BE2C (cell line): Measurements from ENCODE around the gene MN1.

Source experiments
- DNase-seq: peaks from one replicate; pipeline ENCODE4 v3.0.0-alpha.2; 2020
- H3K27me3 ChIP-seq: fragments of 250-450 bp; sonication (Bioruptor Pico); 2 replicates; pipeline ENCODE4 v1.5.1; 2020; ENCODE audit warnings: mild to moderate bottlenecking
- H3K36me3 ChIP-seq: fragments of 250-450 bp; sonication (Bioruptor Pico); 2 replicates; pipeline ENCODE4 v1.5.1; 2020; ENCODE audit warnings: mild to moderate bottlenecking
- H3K4me1 ChIP-seq: fragments of 250-450 bp; sonication (Bioruptor Pico); 2 replicates; pipeline ENCODE4 v1.5.1; 2020
- H3K4me3 ChIP-seq: 2 replicates; pipeline ENCODE4 v1.5.1; 2011; ENCODE audit warnings: low read depth, low read length
- H3K9me3 ChIP-seq: fragments of 250-450 bp; sonication (Bioruptor Pico); 2 replicates; pipeline ENCODE4 v1.5.1; 2020
- CTCF ChIP-seq: IDR thresholded peaks from 2 replicates; pipeline ENCODE4 v1.5.1; 2012; ENCODE audit warnings: mild to moderate bottlenecking, low read depth, low read length

The MN1 gene

DNA sequence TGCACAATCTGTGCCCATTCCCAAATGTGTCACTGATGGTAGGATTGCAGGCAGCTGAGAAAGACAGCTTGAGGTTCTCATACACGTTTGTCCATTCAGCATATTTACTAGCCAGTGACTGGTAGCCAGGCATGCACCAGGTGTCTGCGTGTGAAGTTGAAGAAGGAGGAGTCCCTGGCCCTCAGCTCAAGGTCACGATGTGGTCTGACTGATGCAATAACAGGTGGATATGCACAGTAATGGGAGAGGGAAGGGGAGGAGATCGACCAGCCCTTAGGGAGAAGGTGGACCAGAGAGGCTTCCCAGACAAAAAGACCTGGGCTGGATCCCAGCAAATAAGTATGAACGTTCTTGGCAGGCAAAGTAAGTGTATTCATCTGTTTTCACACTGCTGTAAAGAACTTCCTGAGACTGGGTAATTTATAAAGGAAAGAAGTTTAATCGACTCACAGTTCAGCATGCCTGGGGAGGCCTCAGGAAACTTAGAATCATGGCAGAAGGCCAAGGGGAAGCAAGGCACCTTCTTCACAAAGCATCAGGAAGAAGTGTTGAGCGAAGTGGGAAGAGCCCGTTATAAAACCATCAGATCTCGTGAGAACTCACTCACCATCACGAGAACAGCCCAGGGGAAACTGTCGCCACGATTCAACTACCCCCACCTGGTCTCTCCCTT lies 96.0 kb downstream of the MN1 start:
- no peak for DNase-seq
- H3K4me3 ChIP-seq = no peak overlapping the region
- no peaks in the 10 kb centered on the region; the same call in 1 of the 2 replicates for H3K27me3 ChIP-seq
- H3K4me1 ChIP-seq = no peaks in the 10 kb centered on the region
- no peaks in the 10 kb centered on the region for H3K36me3 ChIP-seq
- no peak for TF ChIP-seq CTCF
- H3K9me3 ChIP-seq = 0 out of 2 replicates have a peak, but pooled peaks cover 3% of the 10 kb centered on the region

DNA sequence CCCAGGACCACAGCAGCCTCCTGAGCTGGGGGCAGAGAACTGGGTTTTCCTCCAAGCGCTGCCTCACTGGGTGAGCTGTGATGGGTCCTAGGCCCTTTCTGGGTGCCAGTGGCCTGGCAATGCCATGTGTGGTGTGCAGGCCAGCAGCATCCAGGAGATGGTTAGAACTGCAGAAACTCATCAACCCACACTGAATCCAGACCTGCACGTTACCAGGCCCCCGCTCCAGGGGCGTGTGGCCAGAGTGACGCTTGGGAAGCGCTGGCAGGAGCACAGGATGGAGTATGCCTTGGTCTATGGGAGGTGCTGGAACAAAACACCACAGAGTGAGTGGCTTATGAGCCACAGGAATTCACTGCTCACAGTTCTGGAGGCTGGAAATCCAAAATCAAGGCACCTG lies 97.0 kb downstream of the MN1 start:
- Histone ChIP-seq H3K27me3 (no peaks in the 10 kb centered on the region; the same call in 1 of the 2 replicates), H3K4me3 (no peak overlapping the region), H3K36me3 (no peaks in the 10 kb centered on the region), H3K9me3 (0 out of 2 replicates have a peak, but pooled peaks cover 3% of the 10 kb centered on the region), H3K4me1 (no peaks in the 10 kb centered on the region)
- TF ChIP-seq CTCF = no peak
- no peak for DNase-seq

GRCh38 chr22:27699383-27700019 lies 102.1 kb downstream of the MN1 start:
- H3K4me1 ChIP-seq = no peaks in the 10 kb centered on the region
- TF ChIP-seq CTCF = no peak
- H3K27me3 ChIP-seq = peaks cover 6% of the 10 kb centered on the region
- H3K4me3 ChIP-seq = no peak overlapping the region
- no peak for DNase-seq
- no peaks in the 10 kb centered on the region for H3K36me3 ChIP-seq
- peaks cover 3% of the 10 kb centered on the region; the same call in 1 of the 2 replicates for H3K9me3 ChIP-seq

DNA sequence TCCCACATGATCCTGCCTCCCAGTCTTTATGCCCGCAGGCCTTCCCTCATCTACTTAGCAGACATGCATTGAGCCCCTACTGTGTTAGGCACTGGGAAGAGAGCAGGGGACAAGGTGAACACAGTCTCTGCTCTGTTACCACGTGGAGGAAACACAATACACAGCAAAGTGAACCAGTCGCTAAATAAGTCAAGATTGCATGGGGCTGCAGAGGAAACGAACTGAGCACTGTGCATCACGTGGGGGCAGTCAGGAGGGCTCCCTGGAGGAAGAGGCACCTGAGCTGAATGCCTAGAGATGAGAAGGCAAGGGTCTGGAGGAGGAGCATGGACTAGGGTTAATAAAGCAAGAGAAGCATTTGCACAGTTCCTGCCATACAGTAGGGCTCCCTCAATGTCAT lies 102.7 kb downstream of the MN1 start:
- TF ChIP-seq CTCF = no peak
- no peak for DNase-seq
- H3K9me3 ChIP-seq = peaks cover 3% of the 10 kb centered on the region; the same call in 1 of the 2 replicates
- H3K4me1 ChIP-seq = no peaks in the 10 kb centered on the region
- no peaks in the 10 kb centered on the region for H3K36me3 ChIP-seq
- no peak overlapping the region for H3K4me3 ChIP-seq
- H3K27me3 ChIP-seq = peaks cover 13% of the 10 kb centered on the region
